Stimulated activated CD4-positive, alpha-beta T cell treated with anti-CD3 and anti-CD28 coated beads, TNF-alpha, amount 100 ng/mL, for 24 hours (primary cell): ENCODE data around the gene WBP1L.
A peak's percentile ranks its signal among the peaks of the same experiment; 100 is the strongest.

Source experiments
- DNase-seq, 3 experiments: peaks; one replicate each; pipeline ENCODE4 v3.0.0-alpha.2; 2020; ENCODE audit warnings: low read depth in 3 of 3

The WBP1L gene

GRCh38 chr10:102779680-102780526, 36.2 kb downstream of the WBP1L start:
- no peak for DNase-seq

GRCh38 chr10:102780527-102780808, 36.7 kb downstream of the WBP1L start:
- DNase-seq: no peak

- no peak for DNase-seq
Observed at GRCh38 chr10:102781090-102781920, 37.6 kb downstream of the WBP1L start.

- no peak for DNase-seq
Observed at GRCh38 chr10:102781921-102782557, 38.3 kb downstream of the WBP1L start.

GRCh38 chr10:102782673-102783551, 39.2 kb downstream of the WBP1L start:
- DNase-seq: no peak

GRCh38 chr10:102783568-102783967, 39.8 kb downstream of the WBP1L start:
- DNase-seq: no peak

- no peak for DNase-seq
Observed at GRCh38 chr10:102785818-102786217, 42.1 kb downstream of the WBP1L start.

GRCh38 chr10:102791754-102792395, 48.1 kb downstream of the WBP1L start:
- DNase-seq: no peak

- DNase-seq: no peak
Observed at GRCh38 chr10:102795453-102796406, 52.0 kb downstream of the WBP1L start.

- peak in 2 of 3 experiments; percentile 21 to 61 for DNase-seq
Observed at GRCh38 chr10:102796407-102797176, 52.8 kb downstream of the WBP1L start.

- DNase-seq: no peak
Observed at GRCh38 chr10:102799691-102800471, 56.1 kb downstream of the WBP1L start.

- no peak for DNase-seq
Observed at GRCh38 chr10:102800611-102801335, 57.0 kb downstream of the WBP1L start.

GRCh38 chr10:102801496-102801895, 57.7 kb downstream of the WBP1L start:
- no peak for DNase-seq

- DNase-seq: no peak
Observed at GRCh38 chr10:102801978-102802377, 58.2 kb downstream of the WBP1L start.

- DNase-seq: peak in 1 of 3 experiments; percentile 5
Observed at GRCh38 chr10:102802920-102803534, 59.3 kb downstream of the WBP1L start.

- DNase-seq: no peak
Observed at GRCh38 chr10:102804382-102805055, 60.8 kb downstream of the WBP1L start.

- DNase-seq: no peak
Observed at GRCh38 chr10:102808380-102808779, 64.6 kb downstream of the WBP1L start.
